Measurements from ENCODE around the gene GCNA.

DNA sequence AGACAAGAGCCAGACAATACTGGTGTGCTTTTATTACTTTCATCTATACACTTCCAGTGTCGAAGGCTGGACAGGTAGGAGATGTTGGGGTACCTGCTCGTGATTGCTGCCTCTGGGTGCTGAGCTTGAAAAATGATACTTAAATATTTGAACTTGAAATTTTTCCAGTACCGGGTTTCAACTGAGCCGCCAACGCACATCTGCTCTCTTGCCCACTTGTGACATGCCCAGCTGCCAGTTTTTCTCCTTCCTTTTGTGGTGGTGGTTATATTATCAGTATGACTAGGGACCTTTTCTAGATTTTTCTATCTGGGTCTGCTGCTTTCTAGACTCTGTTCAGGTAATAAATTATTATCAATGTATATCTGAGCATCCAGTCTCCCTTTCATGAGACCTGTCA, 42.0 kb upstream of the GCNA start:
- TF ChIP-seq POLR2A (IDR thresholded peaks at IDR 0.05; ENCODE audit: borderline replicate concordance, extremely low read depth, insufficient read depth, insufficient read length) (no peak), SRF (IDR thresholded peaks at IDR 0.05; ENCODE audit: low read depth) (no peak), ZFX (IDR thresholded peaks at IDR 0.05) (no peak), EZH2 (IDR thresholded peaks at IDR 0.05) (no peak), RAD21 (IDR thresholded peaks at IDR 0.05; ENCODE audit: low read depth) (no peak), POLR2AphosphoS5 (IDR thresholded peaks at IDR 0.05; ENCODE audit: low read depth, low read length) (no peak), ELF1 (IDR thresholded peaks at IDR 0.05; ENCODE audit: borderline replicate concordance, low read depth) (no peak), ZNF274 (IDR thresholded peaks at IDR 0.05; ENCODE audit: low read depth, low read length) (no peak), EZH2phosphoT487 (IDR thresholded peaks at IDR 0.05; ENCODE audit: borderline replicate concordance) (no peak), YY1 (IDR thresholded peaks at IDR 0.05; ENCODE audit: extremely low read depth, insufficient replicate concordance, low read depth, low read length) (no peak), SP1 (IDR thresholded peaks at IDR 0.05; ENCODE audit: low read depth) (no peak)
- TF ChIP-seq, protein P1, sequence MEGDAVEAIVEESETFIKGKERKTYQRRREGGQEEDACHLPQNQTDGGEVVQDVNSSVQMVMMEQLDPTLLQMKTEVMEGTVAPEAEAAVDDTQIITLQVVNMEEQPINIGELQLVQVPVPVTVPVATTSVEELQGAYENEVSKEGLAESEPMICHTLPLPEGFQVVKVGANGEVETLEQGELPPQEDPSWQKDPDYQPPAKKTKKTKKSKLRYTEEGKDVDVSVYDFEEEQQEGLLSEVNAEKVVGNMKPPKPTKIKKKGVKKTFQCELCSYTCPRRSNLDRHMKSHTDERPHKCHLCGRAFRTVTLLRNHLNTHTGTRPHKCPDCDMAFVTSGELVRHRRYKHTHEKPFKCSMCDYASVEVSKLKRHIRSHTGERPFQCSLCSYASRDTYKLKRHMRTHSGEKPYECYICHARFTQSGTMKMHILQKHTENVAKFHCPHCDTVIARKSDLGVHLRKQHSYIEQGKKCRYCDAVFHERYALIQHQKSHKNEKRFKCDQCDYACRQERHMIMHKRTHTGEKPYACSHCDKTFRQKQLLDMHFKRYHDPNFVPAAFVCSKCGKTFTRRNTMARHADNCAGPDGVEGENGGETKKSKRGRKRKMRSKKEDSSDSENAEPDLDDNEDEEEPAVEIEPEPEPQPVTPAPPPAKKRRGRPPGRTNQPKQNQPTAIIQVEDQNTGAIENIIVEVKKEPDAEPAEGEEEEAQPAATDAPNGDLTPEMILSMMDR (IDR thresholded peaks at IDR 0.05 in 2 of 3, conservative IDR thresholded peaks at IDR 0.05 in 1 of 3; ENCODE audit: borderline replicate concordance in 1 of 3, insufficient read depth in 1 of 3, low read depth in 2 of 3, low read length in 2 of 3): no peak
- TF ChIP-seq, protein P2, sequence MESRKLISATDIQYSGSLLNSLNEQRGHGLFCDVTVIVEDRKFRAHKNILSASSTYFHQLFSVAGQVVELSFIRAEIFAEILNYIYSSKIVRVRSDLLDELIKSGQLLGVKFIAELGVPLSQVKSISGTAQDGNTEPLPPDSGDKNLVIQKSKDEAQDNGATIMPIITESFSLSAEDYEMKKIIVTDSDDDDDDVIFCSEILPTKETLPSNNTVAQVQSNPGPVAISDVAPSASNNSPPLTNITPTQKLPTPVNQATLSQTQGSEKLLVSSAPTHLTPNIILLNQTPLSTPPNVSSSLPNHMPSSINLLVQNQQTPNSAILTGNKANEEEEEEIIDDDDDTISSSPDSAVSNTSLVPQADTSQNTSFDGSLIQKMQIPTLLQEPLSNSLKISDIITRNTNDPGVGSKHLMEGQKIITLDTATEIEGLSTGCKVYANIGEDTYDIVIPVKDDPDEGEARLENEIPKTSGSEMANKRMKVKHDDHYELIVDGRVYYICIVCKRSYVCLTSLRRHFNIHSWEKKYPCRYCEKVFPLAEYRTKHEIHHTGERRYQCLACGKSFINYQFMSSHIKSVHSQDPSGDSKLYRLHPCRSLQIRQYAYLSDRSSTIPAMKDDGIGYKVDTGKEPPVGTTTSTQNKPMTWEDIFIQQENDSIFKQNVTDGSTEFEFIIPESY (IDR thresholded peaks at IDR 0.05; ENCODE audit: extremely low read depth, insufficient replicate concordance, low read length): no peak
- TF ChIP-seq, protein P3, sequence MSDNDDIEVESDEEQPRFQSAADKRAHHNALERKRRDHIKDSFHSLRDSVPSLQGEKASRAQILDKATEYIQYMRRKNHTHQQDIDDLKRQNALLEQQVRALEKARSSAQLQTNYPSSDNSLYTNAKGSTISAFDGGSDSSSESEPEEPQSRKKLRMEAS (IDR thresholded peaks at IDR 0.05): no peak

Measured in HCT116 (cell line).